ENCODE data around the gene ANO9. TPM values are rescaled to one million over a fixed set of nuclear protein-coding genes. Genes with fewer than 3 reads are reported as not detected.

ANO9 gene
- total RNA-seq, 1 donor from 2014 or later, result 1.9 TPM

- no peaks in the 10 kb centered on the region for H3K4me1 Mint-ChIP-seq (ENCODE audit: low read depth, unreplicated experiment)
- Histone ChIP-seq H2AFZ (ENCODE audit: low read depth, low read length) (no peak overlapping the region), H3K27me3 (ENCODE audit: insufficient read depth, low read length) (peaks cover 6% of the 10 kb centered on the region), H3K4me2 (ENCODE audit: low read length) (no peak overlapping the region), H4K20me1 (ENCODE audit: insufficient read depth, low read length) (no peaks in the 10 kb centered on the region), H3K36me3 (ENCODE audit: insufficient read depth, low read length) (no peaks in the 10 kb centered on the region), H3K4me1 (ENCODE audit: insufficient read depth, low read length) (peaks cover 16% of the 10 kb centered on the region), H3K79me2 (ENCODE audit: insufficient read depth, low read length) (no peaks in the 10 kb centered on the region), H3K9ac (ENCODE audit: low read length) (no peak overlapping the region), H3K9me3 (ENCODE audit: insufficient read depth, low read depth, low read length) (no peaks in the 10 kb centered on the region), H3K27ac (ENCODE audit: low read depth, low read length) (no peak overlapping the region), H3K4me3 (ENCODE audit: insufficient read depth, low read depth, low read length) (no peak overlapping the region)
- no peaks in the 10 kb centered on the region for H3K27me3 Mint-ChIP-seq (ENCODE audit: low read depth, unreplicated experiment)
- DNase-seq (ENCODE audit: low read depth) (no peak), FAIRE-seq (no peak)
- H3K9me3 Mint-ChIP-seq (ENCODE audit: unreplicated experiment), result peaks cover 5% of the 10 kb centered on the region
- no peaks in the 10 kb centered on the region for H3K36me3 Mint-ChIP-seq (ENCODE audit: low read depth, unreplicated experiment)
- no peak for TF ChIP-seq CTCF (IDR thresholded peaks at IDR 0.05; ENCODE audit: insufficient read depth, low read depth, low read length)
- peak; percentile 80 for TF ChIP-seq EZH2 (IDR thresholded peaks at IDR 0.05; ENCODE audit: insufficient read depth, low read length)
- H3K27ac Mint-ChIP-seq (ENCODE audit: unreplicated experiment), result no peak overlapping the region
- H3K4me3 Mint-ChIP-seq (ENCODE audit: unreplicated experiment), result no peak overlapping the region
Observed at GRCh38 chr11:399731-400211, 42.0 kb downstream of the ANO9 start.

GRCh38 chr11:398826-399225 lies 43.0 kb downstream of the ANO9 start:
- FAIRE-seq, result no peak
- Mint-ChIP-seq H3K9me3 (ENCODE audit: unreplicated experiment) (peaks cover 5% of the 10 kb centered on the region), H3K36me3 (ENCODE audit: low read depth, unreplicated experiment) (no peaks in the 10 kb centered on the region), H3K4me1 (ENCODE audit: low read depth, unreplicated experiment) (no peaks in the 10 kb centered on the region), H3K27ac (ENCODE audit: unreplicated experiment) (no peak overlapping the region), H3K4me3 (ENCODE audit: unreplicated experiment) (no peak overlapping the region), H3K27me3 (ENCODE audit: low read depth, unreplicated experiment) (no peaks in the 10 kb centered on the region)
- Histone ChIP-seq H3K4me3 (ENCODE audit: insufficient read depth, low read depth, low read length) (no peak overlapping the region), H3K4me2 (ENCODE audit: low read length) (no peak overlapping the region), H3K9ac (ENCODE audit: low read length) (no peak overlapping the region), H3K27ac (ENCODE audit: low read depth, low read length) (no peak overlapping the region), H3K9me3 (ENCODE audit: insufficient read depth, low read depth, low read length) (no peaks in the 10 kb centered on the region), H3K79me2 (ENCODE audit: insufficient read depth, low read length) (no peaks in the 10 kb centered on the region), H3K36me3 (ENCODE audit: insufficient read depth, low read length) (no peaks in the 10 kb centered on the region), H3K27me3 (ENCODE audit: insufficient read depth, low read length) (peaks cover 6% of the 10 kb centered on the region), H4K20me1 (ENCODE audit: insufficient read depth, low read length) (no peaks in the 10 kb centered on the region), H3K4me1 (ENCODE audit: insufficient read depth, low read length) (peaks cover 25% of the 10 kb centered on the region), H2AFZ (ENCODE audit: low read depth, low read length) (no peak overlapping the region)
- DNase-seq (ENCODE audit: low read depth), result no peak
- TF ChIP-seq CTCF (IDR thresholded peaks at IDR 0.05; ENCODE audit: insufficient read depth, low read depth, low read length) (no peak), EZH2 (IDR thresholded peaks at IDR 0.05; ENCODE audit: insufficient read depth, low read length) (no peak)

- Histone ChIP-seq H2AFZ (ENCODE audit: low read depth, low read length) (peak overlapping the region; percentile 92), H3K9me3 (ENCODE audit: insufficient read depth, low read depth, low read length) (no peaks in the 10 kb centered on the region), H3K4me2 (ENCODE audit: low read length) (peak overlapping the region; percentile 84), H3K9ac (ENCODE audit: low read length) (peak overlapping the region; percentile 43), H3K27me3 (ENCODE audit: insufficient read depth, low read length) (peaks cover 6% of the 10 kb centered on the region), H3K4me3 (ENCODE audit: insufficient read depth, low read depth, low read length) (peak overlapping the region; percentile 52), H4K20me1 (ENCODE audit: insufficient read depth, low read length) (no peaks in the 10 kb centered on the region), H3K27ac (ENCODE audit: low read depth, low read length) (no peak overlapping the region), H3K79me2 (ENCODE audit: insufficient read depth, low read length) (no peaks in the 10 kb centered on the region), H3K4me1 (ENCODE audit: insufficient read depth, low read length) (peaks cover 34% of the 10 kb centered on the region), H3K36me3 (ENCODE audit: insufficient read depth, low read length) (no peaks in the 10 kb centered on the region)
- Mint-ChIP-seq H3K4me3 (ENCODE audit: unreplicated experiment) (no peak overlapping the region), H3K9me3 (ENCODE audit: unreplicated experiment) (peaks cover 5% of the 10 kb centered on the region), H3K27ac (ENCODE audit: unreplicated experiment) (no peak overlapping the region), H3K36me3 (ENCODE audit: low read depth, unreplicated experiment) (no peaks in the 10 kb centered on the region), H3K4me1 (ENCODE audit: low read depth, unreplicated experiment) (no peaks in the 10 kb centered on the region), H3K27me3 (ENCODE audit: low read depth, unreplicated experiment) (no peaks in the 10 kb centered on the region)
- peak; percentile 52 for DNase-seq (ENCODE audit: low read depth)
- no peak for FAIRE-seq
- no peak for TF ChIP-seq EZH2 (IDR thresholded peaks at IDR 0.05; ENCODE audit: insufficient read depth, low read length)
- peak; percentile 36 for TF ChIP-seq CTCF (IDR thresholded peaks at IDR 0.05; ENCODE audit: insufficient read depth, low read depth, low read length)
Observed at GRCh38 chr11:396948-397548, 44.8 kb downstream of the ANO9 start.
